DND-41 (cell line): ENCODE results near the gene PRR23E.

ENCODE experiments used
- ATAC-seq: fragments of 200-7000 bp; cut with Tn5 transposase; 3 replicates; pipeline ENCODE4 v1.9.1; 2021; ENCODE audit warnings: low read depth; ENCODE audit not compliant: insufficient read depth
- DNase-seq: peaks from one replicate; pipeline ENCODE4 v3.0.0-alpha.2; 2020
- H2AFZ ChIP-seq: 2 replicates; pipeline ENCODE4 v1.6.0; 2012; ENCODE audit warnings: low read depth, low read length
- H3K27ac ChIP-seq: 2 replicates; pipeline ENCODE4 v1.5.1; 2012; ENCODE audit warnings: low read length, inconsistent platforms
- H3K27me3 ChIP-seq: fragments of 200-600 bp; sonication (generic); 2 replicates; pipeline ENCODE4 v1.6.0; 2012; ENCODE audit warnings: low read length, mild to moderate bottlenecking, inconsistent platforms; ENCODE audit not compliant: insufficient read depth, poor library complexity
- H3K36me3 ChIP-seq: 2 replicates; pipeline ENCODE4 v1.5.1; 2012; ENCODE audit warnings: low read length, inconsistent platforms; ENCODE audit not compliant: insufficient read depth
- H3K4me1 ChIP-seq: 2 replicates; pipeline ENCODE4 v1.5.1; 2012; ENCODE audit warnings: mild to moderate bottlenecking, low read length; ENCODE audit not compliant: insufficient read depth
- H3K4me2 ChIP-seq: 2 replicates; pipeline ENCODE4 v1.6.0; 2012; ENCODE audit warnings: mild to moderate bottlenecking, moderate library complexity, low read length, inconsistent platforms; ENCODE audit not compliant: insufficient read depth
- H3K4me3 ChIP-seq, 2 experiments: fragments of 200-600 bp in 1 of 2; shearing (Covaris generic) in 1 of 2; 2 replicates each; pipeline ENCODE4 v1.5.1; 2012 to 2016; ENCODE audit warnings: inconsistent platforms in 2 of 2, low read length in 2 of 2, mild to moderate bottlenecking in 2 of 2, low read depth in 1 of 2, moderate library complexity in 1 of 2
- H3K79me2 ChIP-seq: 2 replicates; pipeline ENCODE4 v1.6.0; 2012; ENCODE audit warnings: low read length, inconsistent platforms; ENCODE audit not compliant: insufficient read depth
- H3K9ac ChIP-seq: 2 replicates; pipeline ENCODE4 v1.6.0; 2012; ENCODE audit warnings: low read depth, mild to moderate bottlenecking, inconsistent platforms, low read length, moderate library complexity
- H3K9me3 ChIP-seq: 2 replicates; pipeline ENCODE4 v1.5.1; 2012; ENCODE audit warnings: low read length, moderate library complexity, mild to moderate bottlenecking, inconsistent platforms; ENCODE audit not compliant: insufficient read depth, severe bottlenecking
- H4K20me1 ChIP-seq: 2 replicates; pipeline ENCODE4 v1.6.0; 2012; ENCODE audit warnings: low read length; ENCODE audit not compliant: insufficient read depth
- EZH2 ChIP-seq: IDR thresholded peaks from 3 replicates; pipeline ENCODE4 v1.6.1; 2012; ENCODE audit warnings: borderline replicate concordance, low read depth, mild to moderate bottlenecking, moderate library complexity, low read length, inconsistent platforms; ENCODE audit not compliant: severe bottlenecking
- TF ChIP-seq, protein P1 (sequence below): IDR thresholded peaks from 2 replicates; pipeline ENCODE4 v1.5.1; 2012; ENCODE audit warnings: borderline replicate concordance, low read length, moderate library complexity, mild to moderate bottlenecking; ENCODE audit not compliant: poor library complexity, severe bottlenecking; ENCODE audit errors: extremely low read depth

Gene PRR23E

GRCh38 chr3:127216415-127217261, 23.7 kb downstream of the PRR23E start:
- ATAC-seq: peak; percentile 28; the same call in 2 of the 3 replicates
- no peaks in the 10 kb centered on the region for H4K20me1 ChIP-seq
- no peak overlapping the region for H3K4me2 ChIP-seq
- H2AFZ ChIP-seq: no peak overlapping the region
- peaks cover 52% of the 10 kb centered on the region for H3K4me1 ChIP-seq
- H3K9me3 ChIP-seq: no peaks in the 10 kb centered on the region
- H3K9ac ChIP-seq: no peak overlapping the region
- H3K27me3 ChIP-seq: no peaks in the 10 kb centered on the region
- no peak for DNase-seq
- H3K4me3 ChIP-seq: no peak overlapping the region
- TF ChIP-seq EZH2: no peak
- TF ChIP-seq, protein P1, sequence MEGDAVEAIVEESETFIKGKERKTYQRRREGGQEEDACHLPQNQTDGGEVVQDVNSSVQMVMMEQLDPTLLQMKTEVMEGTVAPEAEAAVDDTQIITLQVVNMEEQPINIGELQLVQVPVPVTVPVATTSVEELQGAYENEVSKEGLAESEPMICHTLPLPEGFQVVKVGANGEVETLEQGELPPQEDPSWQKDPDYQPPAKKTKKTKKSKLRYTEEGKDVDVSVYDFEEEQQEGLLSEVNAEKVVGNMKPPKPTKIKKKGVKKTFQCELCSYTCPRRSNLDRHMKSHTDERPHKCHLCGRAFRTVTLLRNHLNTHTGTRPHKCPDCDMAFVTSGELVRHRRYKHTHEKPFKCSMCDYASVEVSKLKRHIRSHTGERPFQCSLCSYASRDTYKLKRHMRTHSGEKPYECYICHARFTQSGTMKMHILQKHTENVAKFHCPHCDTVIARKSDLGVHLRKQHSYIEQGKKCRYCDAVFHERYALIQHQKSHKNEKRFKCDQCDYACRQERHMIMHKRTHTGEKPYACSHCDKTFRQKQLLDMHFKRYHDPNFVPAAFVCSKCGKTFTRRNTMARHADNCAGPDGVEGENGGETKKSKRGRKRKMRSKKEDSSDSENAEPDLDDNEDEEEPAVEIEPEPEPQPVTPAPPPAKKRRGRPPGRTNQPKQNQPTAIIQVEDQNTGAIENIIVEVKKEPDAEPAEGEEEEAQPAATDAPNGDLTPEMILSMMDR: no peak
- no peaks in the 10 kb centered on the region for H3K79me2 ChIP-seq
- no peaks in the 10 kb centered on the region for H3K36me3 ChIP-seq
- peak overlapping the region; percentile 55 for H3K27ac ChIP-seq

GRCh38 chr3:127217596-127218453, 24.9 kb downstream of the PRR23E start:
- Histone ChIP-seq H3K27ac (peak overlapping the region; percentile 45), H3K27me3 (no peaks in the 10 kb centered on the region), H3K79me2 (no peaks in the 10 kb centered on the region), H4K20me1 (no peaks in the 10 kb centered on the region), H3K9me3 (no peaks in the 10 kb centered on the region), H3K4me3 (no peak overlapping the region), H3K4me1 (peaks cover 51% of the 10 kb centered on the region), H3K9ac (no peak overlapping the region; the same call in 1 of the 2 replicates), H3K36me3 (no peaks in the 10 kb centered on the region), H2AFZ (no peak overlapping the region), H3K4me2 (no peak overlapping the region)
- no peak for DNase-seq
- TF ChIP-seq EZH2: no peak
- TF ChIP-seq, protein P1: no peak
- peak; percentile 7; the same call in 1 of the 3 replicates for ATAC-seq

- H3K4me3 ChIP-seq: no peak overlapping the region
- no peaks in the 10 kb centered on the region for H3K36me3 ChIP-seq
- H3K9ac ChIP-seq: no peak overlapping the region
- H2AFZ ChIP-seq: no peak overlapping the region
- no peaks in the 10 kb centered on the region for H3K79me2 ChIP-seq
- TF ChIP-seq EZH2: no peak
- TF ChIP-seq, protein P1: no peak
- H3K27ac ChIP-seq: peak overlapping the region; percentile 45; the same call in 1 of the 2 replicates
- DNase-seq (peak; percentile 28), ATAC-seq (peak; percentile 35; the same call in 1 of the 3 replicates)
- H4K20me1 ChIP-seq: no peaks in the 10 kb centered on the region
- H3K4me1 ChIP-seq: peaks cover 45% of the 10 kb centered on the region
- H3K9me3 ChIP-seq: no peaks in the 10 kb centered on the region
- no peaks in the 10 kb centered on the region for H3K27me3 ChIP-seq
- no peak overlapping the region for H3K4me2 ChIP-seq
Observed at GRCh38 chr3:127218454-127218922, 25.6 kb downstream of the PRR23E start.
